Measurements from ENCODE around the gene DNAI2. TPM values are rescaled to one million over a fixed set of nuclear protein-coding genes. Genes with fewer than 3 reads are reported as not detected.

DNAI2 gene
- total RNA-seq, 1 experiment from 2014 or later, result not detected

- TF ChIP-seq CTCF (IDR thresholded peaks at IDR 0.05 in 2 of 3, conservative IDR thresholded peaks at IDR 0.05 in 1 of 3; ENCODE audit: borderline replicate concordance in 1 of 3, insufficient read depth in 1 of 3, low read depth in 2 of 3, low read length in 2 of 3) (no peak), ZBTB33 (IDR thresholded peaks at IDR 0.05; ENCODE audit: extremely low read depth, insufficient replicate concordance, low read length) (no peak), MAX (IDR thresholded peaks at IDR 0.05) (no peak), ZNF274 (IDR thresholded peaks at IDR 0.05; ENCODE audit: low read depth, low read length) (no peak), EGR1 (IDR thresholded peaks at IDR 0.05; ENCODE audit: low read depth) (no peak), SIN3A (IDR thresholded peaks at IDR 0.05; ENCODE audit: low read depth) (no peak), YY1 (IDR thresholded peaks at IDR 0.05; ENCODE audit: extremely low read depth, insufficient replicate concordance, low read depth, low read length) (no peak), SP1 (IDR thresholded peaks at IDR 0.05; ENCODE audit: low read depth) (no peak), RAD21 (IDR thresholded peaks at IDR 0.05; ENCODE audit: low read depth) (no peak), EZH2 (IDR thresholded peaks at IDR 0.05) (no peak), CEBPB (IDR thresholded peaks at IDR 0.05; ENCODE audit: low read depth) (no peak), TCF7L2 (IDR thresholded peaks at IDR 0.05; ENCODE audit: borderline replicate concordance, extremely low read depth, insufficient read depth, insufficient read length) (no peak), ATF3 (IDR thresholded peaks at IDR 0.05) (no peak)
Measured at GRCh38 chr17:74226252-74226651, 47.8 kb upstream of the DNAI2 start (continued).

Data from HCT116 (cell line).